CD4-positive, alpha-beta T cell (primary cell): Measurements from ENCODE around the gene TRH. TPM values are rescaled to one million over a fixed set of nuclear protein-coding genes. Genes with fewer than 3 reads are reported as not detected.

Experiments
- ATAC-seq: fragments of 200-7000 bp; cut with Tn5 transposase; one replicate; pipeline ENCODE4 v1.10.0; 2022; ENCODE audit warnings: mild to moderate bottlenecking; ENCODE audit not compliant: poor library complexity
- CTCF ChIA-PET: fragments of 350-600 bp; sonication (Branson Sonifier 250); formaldehyde crosslinking; loops from one replicate; lab custom pipeline; 2021; ENCODE audit warnings: antibody characterized with exemption, inconsistent platforms; lab: Charles Lee
- POLR2A ChIA-PET: fragments of 350-600 bp; sonication (Branson Sonifier 250); formaldehyde crosslinking; loops from one replicate; lab custom pipeline; 2021; ENCODE audit warnings: antibody characterized with exemption, inconsistent platforms; lab: Charles Lee
- DNase-seq, 14 experiments: peaks; one replicate each; pipeline ENCODE4 v3.0.0-alpha.2; 2013 to 2020; ENCODE audit warnings: mixed read lengths in 2 of 14
- H3K27ac ChIP-seq, 2 donors: one replicate each; pipeline versions ENCODE4 v1.5.1 to v1.7.0; 2013; ENCODE audit warnings: low read length in 2 of 2, low read depth in 1 of 2, mild to moderate bottlenecking in 1 of 2
- H3K27me3 ChIP-seq, 2 experiments: 1 replicate in 1 of 2; 2 replicates in 1 of 2; pipeline versions ENCODE4 v1.6.1 to v1.7.0; 2013; ENCODE audit warnings: low read length in 2 of 2, control low read depth in 1 of 2, mild to moderate bottlenecking in 1 of 2, moderate library complexity in 1 of 2; ENCODE audit not compliant: insufficient read depth in 2 of 2, control insufficient read depth in 1 of 2
- H3K36me3 ChIP-seq: one replicate; pipeline ENCODE4 v1.6.1; 2013; ENCODE audit warnings: low read length, control low read depth; ENCODE audit not compliant: insufficient read depth
- H3K4me1 ChIP-seq: one replicate; pipeline ENCODE4 v1.6.1; 2013; ENCODE audit warnings: low read length, control low read depth; ENCODE audit not compliant: insufficient read depth
- H3K4me3 ChIP-seq: one replicate; pipeline ENCODE4 v1.5.1; 2013; ENCODE audit warnings: mild to moderate bottlenecking, low read length, moderate library complexity
- H3K9me3 ChIP-seq, 2 experiments: 1 replicate in 1 of 2; 2 replicates in 1 of 2; pipeline versions ENCODE4 v1.6.1 to v1.7.0; 2013; ENCODE audit warnings: low read length in 2 of 2, mild to moderate bottlenecking in 2 of 2, control low read depth in 1 of 2, moderate library complexity in 1 of 2; ENCODE audit not compliant: control insufficient read depth in 1 of 2, insufficient read depth in 1 of 2
- H3K27ac Mint-ChIP-seq: one replicate; pipeline ENCODE4 v1.8.0; 2020; ENCODE audit warnings: mixed read lengths
- H3K27me3 Mint-ChIP-seq: one replicate; pipeline ENCODE4 v1.8.0; 2021; ENCODE audit warnings: mixed read lengths
- H3K36me3 Mint-ChIP-seq: one replicate; pipeline ENCODE4 v1.8.0; 2021; ENCODE audit warnings: low read depth, mixed read lengths
- H3K4me1 Mint-ChIP-seq: one replicate; pipeline ENCODE4 v1.8.0; 2021; ENCODE audit warnings: low read depth, mixed read lengths
- H3K4me3 Mint-ChIP-seq: one replicate; pipeline ENCODE4 v1.8.0; 2020; ENCODE audit warnings: mild to moderate bottlenecking, mixed read lengths
- H3K9me3 Mint-ChIP-seq: one replicate; pipeline ENCODE4 v1.8.0; 2020; ENCODE audit warnings: mixed read lengths
- CTCF ChIP-seq: fragments of 200-600 bp; IDR thresholded peaks from one replicate; pipeline ENCODE4 v1.8.0; 2022; ENCODE audit warnings: antibody characterized with exemption, mild to moderate bottlenecking
- intact Hi-C, 2 experiments: fragments of 100-400 bp; cut with DNase I in 1 of 2; cut with micrococcal nuclease in 1 of 2; formaldehyde crosslinking; loops; one replicate each; pipeline versions ENCODE4 v1.15.1 to v1.9.0; 2023 to 2025; cut with DNase I, micrococcal nuclease
- total RNA-seq, 174 experiments: library from RNA in 2 of 174; stranded (reverse) in 2 of 174; gene quantifications; one replicate each; pipeline ENCODE4 v1.2.3 and lab custom pipeline; 2021 to 2026

Gene TRH
- total RNA-seq, 2 experiments from 2014 or later: not detected

GRCh38 chr3:129947538-129948240 is 26.8 kb upstream of the TRH start:
- Histone ChIP-seq H3K9me3 (no peaks in the 10 kb centered on the region), H3K27ac (no peak overlapping the region), H3K4me1 (no peaks in the 10 kb centered on the region), H3K36me3 (no peaks in the 10 kb centered on the region), H3K4me3 (no peak overlapping the region), H3K27me3 (peaks cover 0 to 4% of the 10 kb centered on the region in 2 experiments)
- Mint-ChIP-seq H3K36me3 (no peaks in the 10 kb centered on the region), H3K27me3 (peaks cover 5% of the 10 kb centered on the region), H3K4me1 (no peaks in the 10 kb centered on the region), H3K4me3 (no peak overlapping the region), H3K27ac (no peak overlapping the region), H3K9me3 (no peaks in the 10 kb centered on the region)
- ChIA-PET CTCF (no interaction called here), POLR2A (no interaction called here)
- TF ChIP-seq CTCF: no peak
- ATAC-seq: no peak
- intact Hi-C loops: no loop called here
- DNase-seq: no peak

- no peaks in the 10 kb centered on the region for H3K4me1 Mint-ChIP-seq
- no peaks in the 10 kb centered on the region for H3K9me3 Mint-ChIP-seq
- Histone ChIP-seq H3K9me3 (no peaks in the 10 kb centered on the region), H3K4me3 (no peak overlapping the region), H3K27me3 (peaks cover 0 to 4% of the 10 kb centered on the region in 2 experiments), H3K4me1 (no peaks in the 10 kb centered on the region), H3K27ac (no peak overlapping the region), H3K36me3 (no peaks in the 10 kb centered on the region)
- intact Hi-C loops: no loop called here
- no peak for TF ChIP-seq CTCF
- POLR2A ChIA-PET: no interaction called here
- DNase-seq (no peak), ATAC-seq (no peak)
- CTCF ChIA-PET: no interaction called here
- H3K36me3 Mint-ChIP-seq: no peaks in the 10 kb centered on the region
- no peak overlapping the region for H3K27ac Mint-ChIP-seq
- H3K4me3 Mint-ChIP-seq: no peak overlapping the region
- peaks cover 5% of the 10 kb centered on the region for H3K27me3 Mint-ChIP-seq
Measured at GRCh38 chr3:129950318-129951046, 24.0 kb upstream of the TRH start.

GRCh38 chr3:129952556-129953355 is 21.8 kb upstream of the TRH start:
- Histone ChIP-seq H3K27ac (no peak overlapping the region), H3K4me1 (no peaks in the 10 kb centered on the region), H3K9me3 (no peaks in the 10 kb centered on the region), H3K27me3 (peaks cover 0 to 4% of the 10 kb centered on the region in 2 experiments), H3K36me3 (no peaks in the 10 kb centered on the region), H3K4me3 (no peak overlapping the region)
- Mint-ChIP-seq H3K27me3 (peaks cover 3% of the 10 kb centered on the region), H3K4me3 (no peak overlapping the region), H3K9me3 (no peaks in the 10 kb centered on the region), H3K4me1 (no peaks in the 10 kb centered on the region), H3K36me3 (no peaks in the 10 kb centered on the region), H3K27ac (no peak overlapping the region)
- no peak for TF ChIP-seq CTCF
- no peak for DNase-seq
- intact Hi-C loops: no loop called here
- ATAC-seq: no peak
- CTCF ChIA-PET: no interaction called here
- POLR2A ChIA-PET: no interaction called here
